H1 (cell line): ENCODE measurements around the gene RNF220. TPM values are rescaled to one million over a fixed set of nuclear protein-coding genes. Genes with fewer than 3 reads are reported as not detected.

Source experiments
- CTCF ChIA-PET: fragments of 300-600 bp; sonication (Branson Sonifier 250); formaldehyde crosslinking; loops from one replicate; lab custom pipeline; 2021; ENCODE audit not compliant: partially characterized antibody; lab: Charles Lee
- POLR2A ChIA-PET: fragments of 300-600 bp; sonication (Branson Sonifier 250); formaldehyde crosslinking; loops from one replicate; lab custom pipeline; 2021; ENCODE audit warnings: inconsistent platforms; ENCODE audit not compliant: partially characterized antibody; lab: Charles Lee
- DNase-seq, 2 experiments: peaks; one replicate each; pipeline versions ENCODE4 v3.0.0 to v3.0.0-alpha.2; 2010 to 2022; ENCODE audit warnings: low spot score in 2 of 2, low read depth in 1 of 2, mixed read lengths in 1 of 2
- FAIRE-seq: peaks from 2 replicates; lab custom pipeline; 2011; peaks lifted over from hg19 to GRCh38; lab: Jason Lieb, UNC
- H2AFZ ChIP-seq: 2 replicates; pipeline ENCODE4 v1.8.1; 2012; ENCODE audit warnings: low read length, inconsistent platforms
- H2AK5ac ChIP-seq: 2 replicates; pipeline ENCODE4 v1.6.1; 2013; ENCODE audit warnings: low read depth, low read length
- H2BK120ac ChIP-seq: replicated peaks from 2 replicates; pipeline ENCODE3; 2013; ENCODE audit warnings: low read depth, low read length, inconsistent platforms
- H2BK12ac ChIP-seq: 2 replicates; pipeline ENCODE4 v1.6.1; 2013; ENCODE audit warnings: low read depth, low read length
- H2BK15ac ChIP-seq: 2 replicates; pipeline ENCODE4 v1.6.1; 2013; ENCODE audit warnings: low read length
- H2BK20ac ChIP-seq: 2 replicates; pipeline ENCODE4 v1.6.1; 2013; ENCODE audit warnings: low read length
- H2BK5ac ChIP-seq: 2 replicates; pipeline ENCODE4 v1.6.1; 2013; ENCODE audit warnings: low read depth, low read length
- H3K14ac ChIP-seq: 2 replicates; pipeline ENCODE4 v1.6.1; 2013; ENCODE audit warnings: inconsistent platforms; ENCODE audit not compliant: insufficient read length
- H3K18ac ChIP-seq: 2 replicates; pipeline ENCODE4 v1.6.1; 2013; ENCODE audit warnings: low read length; ENCODE audit errors: extremely low read depth
- H3K23ac ChIP-seq: 2 replicates; pipeline ENCODE4 v1.6.1; 2013; ENCODE audit warnings: inconsistent platforms; ENCODE audit not compliant: insufficient read length
- H3K23me2 ChIP-seq: 2 replicates; pipeline ENCODE4 v1.6.1; 2013; ENCODE audit warnings: low read depth, low read length
- H3K27ac ChIP-seq: 2 replicates; pipeline ENCODE4 v1.6.1; 2011; ENCODE audit warnings: low read depth, low read length, inconsistent platforms
- H3K27me3 ChIP-seq, 4 experiments: replicated peaks in 1 of 4; 1 replicate in 1 of 4; 2 replicates in 3 of 4; pipeline versions ENCODE4 v1.6.1 to v1.8.1; 2011 to 2013; ENCODE audit warnings: low read length in 3 of 4, mild to moderate bottlenecking in 3 of 4, inconsistent platforms in 2 of 4, mixed read lengths in 2 of 4, moderate library complexity in 1 of 4; ENCODE audit not compliant: control insufficient read depth in 3 of 4, insufficient read depth in 3 of 4; ENCODE audit errors: extremely low read depth in 1 of 4
- H3K36me3 ChIP-seq, 4 experiments: 2 replicates each; pipeline versions ENCODE4 v1.6.1 to v1.8.1; 2011 to 2013; ENCODE audit warnings: mild to moderate bottlenecking in 4 of 4, low read length in 3 of 4, moderate library complexity in 2 of 4, control low read depth in 1 of 4, inconsistent platforms in 1 of 4; ENCODE audit not compliant: insufficient read depth in 4 of 4, control insufficient read depth in 2 of 4
- H3K4ac ChIP-seq: replicated peaks from 2 replicates; pipeline ENCODE3; 2013; ENCODE audit warnings: low read length, low read depth, mixed read lengths, inconsistent platforms; ENCODE audit not compliant: insufficient read length
- H3K4me1 ChIP-seq, 4 experiments: replicated peaks in 1 of 4; 1 replicate in 1 of 4; 2 replicates in 3 of 4; pipeline versions ENCODE4 v1.6.1 to v1.8.1; 2011 to 2013; ENCODE audit warnings: low read length in 3 of 4, inconsistent platforms in 2 of 4, mixed read lengths in 1 of 4; ENCODE audit not compliant: insufficient read depth in 4 of 4, control insufficient read depth in 3 of 4
- H3K4me2 ChIP-seq, 2 experiments: 2 replicates each; pipeline versions ENCODE4 v1.6.1 to v1.8.1; 2011 to 2013; ENCODE audit warnings: low read depth in 2 of 2, low read length in 2 of 2, control low read depth in 1 of 2, inconsistent platforms in 1 of 2, mild to moderate bottlenecking in 1 of 2; ENCODE audit not compliant: insufficient read depth in 1 of 2
- H3K4me3 ChIP-seq, 4 experiments: fragments of 200-600, 300-600 bp in 1 of 4; sonication (generic), shearing (Covaris generic), sonication (Bioruptor Twin) in 1 of 4; 2 replicates each; pipeline versions ENCODE4 v1.5.1 to v1.8.1; 2011 to 2016; ENCODE audit warnings: low read length in 4 of 4, low read depth in 3 of 4, control low read depth in 2 of 4, inconsistent platforms in 2 of 4, mild to moderate bottlenecking in 2 of 4, mixed read lengths in 1 of 4, moderate library complexity in 1 of 4; ENCODE audit not compliant: insufficient read depth in 2 of 4; ENCODE audit errors: extremely low read depth in 1 of 4
- H3K56ac ChIP-seq: replicated peaks from 2 replicates; pipeline ENCODE3; 2013; ENCODE audit warnings: low read depth, mild to moderate bottlenecking, mixed read lengths, low read length, inconsistent platforms; ENCODE audit not compliant: insufficient read length
- H3K79me1 ChIP-seq: 2 replicates; pipeline ENCODE4 v1.6.1; 2013; ENCODE audit warnings: low read depth, low read length, control low read depth
- H3K79me2 ChIP-seq, 2 experiments: 2 replicates each; pipeline versions ENCODE4 v1.6.1 to v1.8.1; 2012 to 2013; ENCODE audit warnings: low read length in 2 of 2, mild to moderate bottlenecking in 2 of 2, inconsistent platforms in 1 of 2; ENCODE audit not compliant: insufficient read depth in 2 of 2, control insufficient read depth in 1 of 2
- H3K9ac ChIP-seq, 4 experiments: replicated peaks in 1 of 4; 1 replicate in 1 of 4; 2 replicates in 3 of 4; pipeline versions ENCODE4 v1.6.1 to v1.8.1; 2011 to 2013; ENCODE audit warnings: low read depth in 3 of 4, low read length in 3 of 4, control low read depth in 2 of 4, mild to moderate bottlenecking in 2 of 4, moderate library complexity in 2 of 4, inconsistent platforms in 1 of 4; ENCODE audit errors: extremely low read depth in 1 of 4
- H3K9me3 ChIP-seq, 2 experiments: 2 replicates each; pipeline versions ENCODE4 v1.6.1 to v1.8.1; 2012 to 2013; ENCODE audit warnings: mild to moderate bottlenecking in 2 of 2, moderate library complexity in 2 of 2, control low read depth in 1 of 2, inconsistent platforms in 1 of 2, low read depth in 1 of 2, low read length in 1 of 2, mixed read lengths in 1 of 2; ENCODE audit not compliant: insufficient read depth in 2 of 2
- H4K20me1 ChIP-seq, 2 experiments: replicated peaks in 1 of 2; 2 replicates each; pipeline versions ENCODE3 to v1.8.1; 2011 to 2013; ENCODE audit warnings: inconsistent platforms in 2 of 2, low read length in 2 of 2, mild to moderate bottlenecking in 1 of 2; ENCODE audit not compliant: insufficient read depth in 2 of 2, control insufficient read depth in 1 of 2
- H4K5ac ChIP-seq: 2 replicates; pipeline ENCODE4 v1.6.1; 2013; ENCODE audit warnings: low read length, low read depth, mixed read lengths, inconsistent platforms; ENCODE audit not compliant: insufficient read length
- H4K8ac ChIP-seq: 2 replicates; pipeline ENCODE4 v1.8.0; 2013; ENCODE audit warnings: mild to moderate bottlenecking, moderate library complexity, low read length, inconsistent platforms; ENCODE audit not compliant: insufficient read depth; ENCODE audit errors: extremely low read depth
- H4K91ac ChIP-seq: replicated peaks from 2 replicates; pipeline ENCODE3; 2013; ENCODE audit warnings: low read length, mixed read lengths, inconsistent platforms; ENCODE audit not compliant: insufficient read length
- ASH2L ChIP-seq: fragments of 200-600, 300-600 bp; sonication (generic); IDR thresholded peaks from one replicate; pipeline ENCODE4 v1.7.1; 2017; ENCODE audit warnings: low read length
- CHD2 ChIP-seq: IDR thresholded peaks from 2 replicates; pipeline ENCODE4 v1.6.1; 2012; ENCODE audit warnings: low read length, improper control_type of control experiment
- EZH2 ChIP-seq: fragments of 200-600 bp; sonication (generic); IDR thresholded peaks from 2 replicates; pipeline ENCODE4 v1.7.1; 2012; ENCODE audit warnings: low read depth, mild to moderate bottlenecking, moderate library complexity, low read length, inconsistent platforms; ENCODE audit not compliant: severe bottlenecking
- KDM4A ChIP-seq: IDR thresholded peaks from one replicate; pipeline ENCODE4 v1.7.1; 2012; ENCODE audit warnings: low read depth, mild to moderate bottlenecking, moderate library complexity, low read length, inconsistent platforms; ENCODE audit not compliant: severe bottlenecking
- PHF8 ChIP-seq: fragments of 200-600 bp; sonication (generic); conservative IDR thresholded peaks from 2 replicates; pipeline ENCODE4 v1.7.1; 2012; ENCODE audit warnings: low read depth, mild to moderate bottlenecking, inconsistent platforms, low read length, moderate library complexity
- SIRT6 ChIP-seq: IDR thresholded peaks from one replicate; pipeline ENCODE4 v1.7.1; 2012; ENCODE audit warnings: low read length, inconsistent platforms
- SUZ12 ChIP-seq: fragments of 200-600 bp; sonication (generic); IDR thresholded peaks from 2 replicates; pipeline ENCODE4 v1.6.1; 2012; ENCODE audit warnings: mild to moderate bottlenecking, inconsistent platforms, low read length, moderate library complexity, mixed read lengths
- WGBS, 2 experiments: shearing (Covaris generic) in 1 of 2; methylation state at CpG; one replicate each; pipeline versions ENCODE4 v1.1.6 to v1.1.7; 2013 to 2015; ENCODE audit warnings: low lambda C conversion rate in 2 of 2, mixed read lengths in 2 of 2, inconsistent platforms in 1 of 2, low coverage in 1 of 2, missing lambda C conversion rate in 1 of 2; ENCODE audit not compliant: insufficient replicate concordance in 2 of 2, insufficient coverage in 1 of 2, insufficient read length in 1 of 2; ENCODE audit errors: extremely low coverage in 1 of 2, missing lambda C conversion rate in 1 of 2; 5-methylcytosine and 5-hydroxymethylcytosine counted together
- polyA plus RNA-seq, 7 experiments: library from polyadenylated mRNA; depleted of rRNA in 3 of 7; stranded (reverse) in 5 of 7; unstranded in 2 of 7; fragments of >200 nt in 5 of 7; fragments of 200-250 nt in 2 of 7; gene quantifications; 1 replicate in 5 of 7; 2 replicates in 1 of 7; 4 replicates in 1 of 7; pipeline versions ENCODE4 v1.2.1 to v1.2.3, GENCODE V29; 2011 to 2013; ENCODE audit warnings: missing spikeins in 2 of 7, mixed read lengths in 2 of 7
- total RNA-seq: library from RNA; stranded (reverse); fragmentation: NEBNext Ultra II Directional; extraction: Animal tissue kit (Norgen Biotek cat#: 25700); gene quantifications from 2 replicates; pipeline ENCODE4 v1.2.1, GENCODE V29; 2021

RNF220 gene
- total and polyA plus RNA-seq, 2 of the 8 experiments (the other 6 are each of a cell fraction or from before 2014, with no cell fraction given): 123 to 160 TPM

DNA sequence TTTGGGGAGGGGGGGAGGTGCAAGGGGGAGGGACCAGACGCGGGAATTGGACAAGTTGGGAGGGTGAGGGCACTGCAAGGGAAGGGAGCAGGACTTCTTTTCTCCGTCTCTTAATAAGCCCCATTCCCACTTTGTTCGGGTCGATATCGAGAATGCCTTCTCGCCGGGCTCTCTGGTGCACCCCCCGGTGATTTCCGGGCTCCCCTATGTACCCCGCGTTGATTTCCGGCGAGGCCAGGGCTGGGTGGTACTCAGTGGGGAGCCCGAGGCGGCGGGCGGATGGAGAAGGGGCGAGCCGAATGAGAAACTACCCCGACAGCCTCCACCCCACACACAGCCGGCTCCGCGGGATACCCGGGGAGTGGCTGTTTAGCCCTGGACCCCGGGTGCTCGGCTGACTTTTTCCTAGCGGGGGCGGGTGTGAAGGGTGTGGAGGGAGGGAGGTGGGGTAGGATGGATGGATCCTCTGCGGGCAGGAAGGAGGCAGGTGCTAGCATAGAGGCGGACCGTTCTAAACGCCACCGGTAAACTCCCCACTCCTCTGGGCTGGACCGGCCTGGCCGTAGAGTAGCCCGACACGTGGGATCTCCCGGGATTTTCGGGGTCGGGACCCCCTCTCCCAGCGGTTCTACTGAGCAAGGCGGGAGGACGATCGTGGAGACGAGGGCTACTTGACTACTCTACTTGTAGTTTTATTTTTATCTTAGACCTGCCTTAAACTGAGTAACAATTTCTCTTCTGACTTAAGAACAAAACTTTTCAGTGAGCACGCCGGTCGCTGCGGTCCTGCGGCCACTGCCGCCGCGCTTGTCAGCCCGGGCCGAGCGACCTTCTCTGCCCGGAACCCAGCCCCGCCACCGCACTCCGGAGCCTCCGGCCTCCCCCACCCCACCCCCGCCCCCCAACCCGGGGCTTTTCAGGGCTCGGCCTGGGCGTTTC is 1.0 kb downstream of the RNF220 start:
- peaks cover 0 to 26% of the 10 kb centered on the region in 2 experiments; a peak in 2 of 4 replicates for H3K79me2 ChIP-seq
- peak overlapping the region; percentile 66 to 96 (median 78) for H3K4me3 ChIP-seq
- H3K14ac ChIP-seq: no peak overlapping the region
- DNase-seq: peak in 1 of 2 experiments; percentile 77
- peak overlapping the region in 3 of 4 experiments; percentile 33 to 64 (median 56); a peak in 5 of 7 replicates for H3K9ac ChIP-seq
- peak overlapping the region; percentile 78 to 96 for H3K4me2 ChIP-seq
- peaks cover 0 to 6% (median 5%) of the 10 kb centered on the region in 4 experiments; a peak in 4 of 7 replicates for H3K4me1 ChIP-seq
- H4K8ac ChIP-seq: no peak overlapping the region; the same call in 1 of the 2 replicates
- H2AFZ ChIP-seq: no peak overlapping the region
- H4K20me1 ChIP-seq: peaks cover 6 to 15% of the 10 kb centered on the region in 2 experiments
- no peak overlapping the region for H3K27ac ChIP-seq
- no peak overlapping the region; the same call in 1 of the 2 replicates for H2BK20ac ChIP-seq
- 1% methylated on average over 42 of the region's 66 CpGs; no CpG with 5 or more reads in 1 of the 2 experiments for WGBS, 2 experiments
- H3K56ac ChIP-seq: no peak overlapping the region
- no peak overlapping the region for H3K4ac ChIP-seq
- peak overlapping the region; percentile 54 for H4K91ac ChIP-seq
- H3K36me3 ChIP-seq: no peaks in the 10 kb centered on the region
- no peaks in the 10 kb centered on the region for H3K79me1 ChIP-seq
- peak overlapping the region; percentile 57; the same call in 1 of the 2 replicates for H2BK5ac ChIP-seq
- FAIRE-seq: no peak
- CTCF ChIA-PET: interaction anchor here (0.7 to 1.6 kb wide), 8 partner anchors 9 to 134 kb away, joined by 3 to 6 read pairs (median 3); no protein-coding TSS in a partner anchor
- no peak overlapping the region for H2BK15ac ChIP-seq
- no peak overlapping the region for H3K23ac ChIP-seq
- H2BK120ac ChIP-seq: no peak overlapping the region
- H2AK5ac ChIP-seq: no peak overlapping the region
- H3K9me3 ChIP-seq: no peaks in the 10 kb centered on the region
- 0 out of 2 replicates have a peak overlapping the region, but pooled peaks have one; percentile 1 for H2BK12ac ChIP-seq
- H3K23me2 ChIP-seq: peaks cover 36% of the 10 kb centered on the region
- POLR2A ChIA-PET: interaction anchor here (0.7 to 1.6 kb wide), 6 partner anchors 26 to 141 kb away, joined by 3 to 8 read pairs (median 4); no protein-coding TSS in a partner anchor
- peaks cover 8 to 47% (median 31%) of the 10 kb centered on the region in 4 experiments; a peak in 6 of 7 replicates for H3K27me3 ChIP-seq
- peak overlapping the region; percentile 97 for H3K18ac ChIP-seq
- no peak overlapping the region for H4K5ac ChIP-seq
- TF ChIP-seq CHD2 (0 out of 2 replicates have a peak, but pooled peaks have one; percentile 13), ASH2L (peak; percentile 48), SUZ12 (peak; percentile 17), EZH2 (no peak), SIRT6 (no peak), KDM4A (peak; percentile 2), PHF8 (0 out of 2 replicates have a peak, but pooled peaks have one; percentile 23)
